OCI-LY7 (cell line): Measurements from ENCODE around the gene CPPED1. TPM values are rescaled to one million over a fixed set of nuclear protein-coding genes. Genes with fewer than 3 reads are reported as not detected.

Source experiments
- BruUV-seq: library from RNA; stranded (reverse); fragments of 400-500 nt; replicated peaks from 2 replicates; lab custom pipeline; 2021; lab: Mats Ljungman, UMichigan
- CTCF ChIA-PET: fragments of 300-600 bp; sonication (Branson Sonifier 250); formaldehyde crosslinking; loops from one replicate; lab custom pipeline; 2022; ENCODE audit warnings: antibody characterized with exemption; ENCODE audit not compliant: unreplicated experiment; lab: Charles Lee
- POLR2A ChIA-PET: fragments of 300-600 bp; sonication (Branson Sonifier 250); formaldehyde crosslinking; loops from one replicate; lab custom pipeline; 2022; ENCODE audit warnings: antibody characterized with exemption; lab: Charles Lee
- DNase-seq: peaks from one replicate; pipeline ENCODE4 v3.0.0-alpha.2; 2015; ENCODE audit warnings: low spot score
- H2AFZ ChIP-seq: fragments of 200-600 bp; sonication (generic), shearing (Covaris generic); 2 replicates; pipeline ENCODE4 v1.6.1; 2014; ENCODE audit warnings: mild to moderate bottlenecking, antibody characterized with exemption, low read length, moderate library complexity
- H3K27ac ChIP-seq: fragments of 200-600 bp; sonication (generic); 2 replicates; pipeline ENCODE4 v1.5.1; 2014; ENCODE audit warnings: mixed run types, low read depth, mild to moderate bottlenecking, moderate library complexity, low read length, inconsistent platforms; ENCODE audit not compliant: poor library complexity, severe bottlenecking
- H3K36me3 ChIP-seq: fragments of 200-600 bp; sonication (generic); 2 replicates; pipeline ENCODE4 v1.6.1; 2014; ENCODE audit warnings: mild to moderate bottlenecking, antibody characterized with exemption, low read length, moderate library complexity, mixed read lengths; ENCODE audit not compliant: insufficient read depth
- H3K4me1 ChIP-seq: fragments of 200-600 bp; sonication (generic); 2 replicates; pipeline ENCODE4 v1.5.1; 2014; ENCODE audit warnings: mild to moderate bottlenecking, low read length; ENCODE audit not compliant: insufficient read depth, poor library complexity, severe bottlenecking
- H3K4me2 ChIP-seq: fragments of 200-600 bp; sonication (generic); 2 replicates; pipeline ENCODE4 v1.6.1; 2014; ENCODE audit warnings: mild to moderate bottlenecking, low read length
- H3K4me3 ChIP-seq: fragments of 200-600 bp; sonication (generic); 2 replicates; pipeline ENCODE4 v1.5.1; 2014; ENCODE audit warnings: mild to moderate bottlenecking, low read depth, low read length; ENCODE audit not compliant: poor library complexity, severe bottlenecking
- H3K79me2 ChIP-seq: fragments of 200-600 bp; sonication (generic); 2 replicates; pipeline ENCODE4 v1.6.1; 2016; ENCODE audit warnings: low read depth, mild to moderate bottlenecking, low read length, moderate library complexity, mixed read lengths; ENCODE audit not compliant: insufficient read depth
- H3K9me2 ChIP-seq: fragments of 200-600 bp; sonication (generic); 2 replicates; pipeline ENCODE4 v1.6.1; 2016; ENCODE audit warnings: mild to moderate bottlenecking, low read length, mixed read lengths; ENCODE audit not compliant: insufficient read depth
- H3K9me3 ChIP-seq: fragments of 200-600 bp; sonication (generic); 2 replicates; pipeline ENCODE4 v1.6.1; 2014; ENCODE audit warnings: mild to moderate bottlenecking, mixed run types, low read length, mixed read lengths
- H4K20me1 ChIP-seq: fragments of 200-600 bp; sonication (generic); 2 replicates; pipeline ENCODE4 v1.6.1; 2014; ENCODE audit warnings: mild to moderate bottlenecking, antibody characterized with exemption, low read length, moderate library complexity, mixed read lengths; ENCODE audit not compliant: insufficient read depth
- EZH2phosphoT487 ChIP-seq: fragments of 200-600 bp; sonication (generic); IDR thresholded peaks from 2 replicates; pipeline ENCODE4 v1.6.1; 2018; ENCODE audit warnings: low read depth, borderline replicate concordance, mild to moderate bottlenecking, mixed run types, antibody characterized with exemption, low read length, moderate library complexity, mixed read lengths
- intact Hi-C: fragments of 100-400 bp; cut with micrococcal nuclease; formaldehyde crosslinking; loops from one replicate; pipeline ENCODE4 v1.10.0; 2022; ENCODE audit not compliant: unreplicated experiment
- total RNA-seq, 2 experiments: library from RNA; depleted of rRNA in 1 of 2; stranded (reverse); fragments of >200 nt in 1 of 2; shearing (Covaris generic) in 1 of 2; gene quantifications; 2 replicates each; pipeline ENCODE4 v1.2.3, GENCODE V29; 2014 to 2022
- TF ChIP-seq, protein P1 (sequence below): fragments of 200-600 bp; sonication (generic); conservative IDR thresholded peaks from 2 replicates; pipeline ENCODE4 v1.5.1; 2014; ENCODE audit warnings: mild to moderate bottlenecking, antibody characterized with exemption, low read length, moderate library complexity, mixed read lengths

Gene CPPED1
- total RNA-seq, 2 experiments from 2014 or later, result 8.6 to 14.2 TPM

DNA sequence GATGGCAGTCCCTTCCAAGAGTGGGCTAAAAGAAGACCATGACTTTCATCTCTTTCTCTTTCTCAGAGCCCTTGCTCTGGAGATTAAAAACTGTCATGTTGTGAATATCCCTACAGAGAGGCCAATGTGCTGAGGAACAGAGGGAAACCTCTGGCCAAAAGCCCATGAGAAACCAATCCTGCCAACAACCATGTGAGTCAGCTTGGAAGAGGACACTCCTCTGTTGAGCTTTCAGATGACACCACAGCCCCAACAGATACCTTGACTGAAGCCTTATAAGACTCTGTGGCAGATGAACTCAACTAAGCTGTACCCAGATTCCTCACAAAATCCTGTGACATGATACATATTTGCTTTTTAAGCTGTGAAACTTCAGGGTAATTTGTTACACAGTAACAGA, 19.6 kb downstream of the CPPED1 start:
- Histone ChIP-seq H3K27ac (no peak overlapping the region), H3K4me3 (no peak overlapping the region), H2AFZ (no peak overlapping the region), H3K79me2 (no peaks in the 10 kb centered on the region), H3K9me2 (no peaks in the 10 kb centered on the region), H4K20me1 (no peaks in the 10 kb centered on the region), H3K4me2 (no peak overlapping the region), H3K9me3 (peaks cover 12% of the 10 kb centered on the region; the same call in 1 of the 2 replicates), H3K4me1 (no peaks in the 10 kb centered on the region), H3K36me3 (peaks cover 31% of the 10 kb centered on the region)
- POLR2A ChIA-PET, result interaction anchor here (0.6 to 0.9 kb wide), 10 partner anchors 17 to 368 kb away, joined by 3 to 8 read pairs (median 4); no protein-coding TSS in a partner anchor
- CTCF ChIA-PET, result no interaction called here
- TF ChIP-seq, protein P1, sequence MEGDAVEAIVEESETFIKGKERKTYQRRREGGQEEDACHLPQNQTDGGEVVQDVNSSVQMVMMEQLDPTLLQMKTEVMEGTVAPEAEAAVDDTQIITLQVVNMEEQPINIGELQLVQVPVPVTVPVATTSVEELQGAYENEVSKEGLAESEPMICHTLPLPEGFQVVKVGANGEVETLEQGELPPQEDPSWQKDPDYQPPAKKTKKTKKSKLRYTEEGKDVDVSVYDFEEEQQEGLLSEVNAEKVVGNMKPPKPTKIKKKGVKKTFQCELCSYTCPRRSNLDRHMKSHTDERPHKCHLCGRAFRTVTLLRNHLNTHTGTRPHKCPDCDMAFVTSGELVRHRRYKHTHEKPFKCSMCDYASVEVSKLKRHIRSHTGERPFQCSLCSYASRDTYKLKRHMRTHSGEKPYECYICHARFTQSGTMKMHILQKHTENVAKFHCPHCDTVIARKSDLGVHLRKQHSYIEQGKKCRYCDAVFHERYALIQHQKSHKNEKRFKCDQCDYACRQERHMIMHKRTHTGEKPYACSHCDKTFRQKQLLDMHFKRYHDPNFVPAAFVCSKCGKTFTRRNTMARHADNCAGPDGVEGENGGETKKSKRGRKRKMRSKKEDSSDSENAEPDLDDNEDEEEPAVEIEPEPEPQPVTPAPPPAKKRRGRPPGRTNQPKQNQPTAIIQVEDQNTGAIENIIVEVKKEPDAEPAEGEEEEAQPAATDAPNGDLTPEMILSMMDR, result no peak
- no peak for TF ChIP-seq EZH2phosphoT487
- no TSS peak for BruUV-seq
- intact Hi-C loops, result no loop called here
- DNase-seq, result no peak

DNA sequence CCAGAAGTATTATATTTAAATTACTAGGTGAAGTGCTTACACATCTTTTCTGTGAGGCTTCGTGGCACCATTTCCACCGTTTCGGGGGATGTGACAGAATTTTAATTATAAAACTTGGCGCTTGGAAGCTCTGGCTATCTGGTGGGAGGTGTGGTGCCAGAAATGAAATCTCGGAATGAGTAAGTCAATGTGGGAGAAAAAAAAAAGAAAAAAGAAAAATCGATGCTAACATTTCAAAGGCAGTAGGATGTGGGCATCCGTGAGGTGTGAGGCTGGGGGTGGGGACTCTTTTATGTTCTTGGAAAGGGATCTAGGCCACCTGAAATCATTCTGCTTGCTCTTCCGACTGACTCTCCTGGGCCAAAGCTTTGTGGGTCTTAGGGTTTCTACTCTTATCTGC, 21.9 kb downstream of the CPPED1 start:
- H4K20me1 ChIP-seq, result no peaks in the 10 kb centered on the region
- H3K4me2 ChIP-seq, result no peak overlapping the region
- intact Hi-C loops, result no loop called here
- no peaks in the 10 kb centered on the region for H3K79me2 ChIP-seq
- no peak for TF ChIP-seq EZH2phosphoT487
- TF ChIP-seq, protein P1, result no peak
- H3K27ac ChIP-seq, result no peak overlapping the region
- no peaks in the 10 kb centered on the region for H3K4me1 ChIP-seq
- no peaks in the 10 kb centered on the region for H3K9me3 ChIP-seq
- no peaks in the 10 kb centered on the region for H3K9me2 ChIP-seq
- H3K4me3 ChIP-seq, result no peak overlapping the region
- H2AFZ ChIP-seq, result no peak overlapping the region
- H3K36me3 ChIP-seq, result peaks cover 38% of the 10 kb centered on the region
- ChIA-PET POLR2A (interaction anchor here (0.6 kb wide), 1 partner anchor 853 kb away, joined by 3 read pairs; no protein-coding TSS in a partner anchor), CTCF (no interaction called here)
- no TSS peak for BruUV-seq
- no peak for DNase-seq

DNA sequence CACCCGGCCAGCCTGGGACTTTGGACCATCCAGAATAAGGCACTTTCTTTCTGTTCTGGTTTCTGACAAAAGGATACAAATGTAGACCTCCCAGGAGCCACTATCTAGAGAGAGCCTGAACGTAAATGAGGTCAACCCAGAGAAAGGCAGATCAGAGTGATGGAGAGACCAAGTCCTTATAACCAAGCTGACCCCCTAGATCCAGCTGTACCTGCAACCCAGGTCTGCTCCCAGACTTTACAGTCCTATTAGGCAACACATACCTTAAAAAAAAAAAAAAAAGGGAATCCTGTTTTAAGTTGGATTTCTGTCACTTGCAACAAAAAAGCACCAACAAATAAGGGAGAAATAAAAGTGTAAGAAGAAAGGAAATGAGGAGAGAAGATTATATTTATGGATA, 23.2 kb downstream of the CPPED1 start:
- Histone ChIP-seq H2AFZ (no peak overlapping the region), H3K9me2 (no peaks in the 10 kb centered on the region), H3K79me2 (no peaks in the 10 kb centered on the region), H3K4me2 (no peak overlapping the region), H3K4me3 (no peak overlapping the region), H3K9me3 (no peaks in the 10 kb centered on the region), H3K27ac (no peak overlapping the region), H3K4me1 (no peaks in the 10 kb centered on the region), H3K36me3 (peaks cover 49% of the 10 kb centered on the region), H4K20me1 (no peaks in the 10 kb centered on the region)
- intact Hi-C loops, result no loop called here
- TF ChIP-seq EZH2phosphoT487, result no peak
- TF ChIP-seq, protein P1, result no peak
- CTCF ChIA-PET, result no interaction called here
- POLR2A ChIA-PET, result interaction anchor here (0.6 kb wide), 1 partner anchor 699 kb away, joined by 7 read pairs; no protein-coding TSS in a partner anchor
- DNase-seq, result no peak
- BruUV-seq, result no TSS peak
